ENCODE data around the gene TRAIP. TPM values are rescaled to one million over a fixed set of nuclear protein-coding genes. Genes with fewer than 3 reads are reported as not detected.

Gene TRAIP
- total RNA-seq, 1 donor from 2014 or later = 6.4 TPM

- no peak for TF ChIP-seq CTCF (IDR thresholded peaks at IDR 0.05)
- ChIA-PET CTCF (no interaction called here), POLR2A (no interaction called here)
- H3K27ac Mint-ChIP-seq = no peak overlapping the region
- no peaks in the 10 kb centered on the region for H3K36me3 Mint-ChIP-seq (ENCODE audit: low read depth)
- DNase-seq (no peak), ATAC-seq (ENCODE audit: low read depth) (no peak)
- H3K9me3 Mint-ChIP-seq = no peaks in the 10 kb centered on the region
- H3K4me1 Mint-ChIP-seq = peaks cover 4% of the 10 kb centered on the region
- H3K4me3 Mint-ChIP-seq = no peak overlapping the region
- H3K27me3 Mint-ChIP-seq = peaks cover 9% of the 10 kb centered on the region
- intact Hi-C loops (cut with micrococcal nuclease) = no loop called here
Measured at GRCh38 chr3:49873623-49874022, 17.3 kb upstream of the TRAIP start.

- H3K4me3 Mint-ChIP-seq = no peak overlapping the region
- DNase-seq (no peak), ATAC-seq (ENCODE audit: low read depth) (peak; percentile 43)
- H3K4me1 Mint-ChIP-seq = peaks cover 4% of the 10 kb centered on the region
- ChIA-PET CTCF (no interaction called here), POLR2A (no interaction called here)
- TF ChIP-seq CTCF (IDR thresholded peaks at IDR 0.05) = no peak
- H3K27ac Mint-ChIP-seq = no peak overlapping the region
- H3K27me3 Mint-ChIP-seq = peaks cover 17% of the 10 kb centered on the region
- H3K9me3 Mint-ChIP-seq = no peaks in the 10 kb centered on the region
- intact Hi-C loops (cut with micrococcal nuclease) = no loop called here
- no peaks in the 10 kb centered on the region for H3K36me3 Mint-ChIP-seq (ENCODE audit: low read depth)
Measured at GRCh38 chr3:49872801-49873281, 16.5 kb upstream of the TRAIP start.

- intact Hi-C loops (cut with micrococcal nuclease) = no loop called here
- CTCF ChIA-PET = no interaction called here
- H3K27ac Mint-ChIP-seq = no peak overlapping the region
- peaks cover 25% of the 10 kb centered on the region for H3K27me3 Mint-ChIP-seq
- no peak for TF ChIP-seq CTCF (IDR thresholded peaks at IDR 0.05)
- no peaks in the 10 kb centered on the region for H3K9me3 Mint-ChIP-seq
- ATAC-seq (ENCODE audit: low read depth) = no peak
- POLR2A ChIA-PET = no interaction called here
- H3K4me1 Mint-ChIP-seq = peaks cover 4% of the 10 kb centered on the region
- no peaks in the 10 kb centered on the region for H3K36me3 Mint-ChIP-seq (ENCODE audit: low read depth)
- no peak overlapping the region for H3K4me3 Mint-ChIP-seq
- DNase-seq = no peak
Measured at GRCh38 chr3:49871531-49872153, 15.3 kb upstream of the TRAIP start.

- intact Hi-C loops (cut with micrococcal nuclease) = no loop called here
- CTCF ChIA-PET = interaction anchor here (0.6 kb wide), 1 partner anchor 37 kb away, joined by 4 read pairs; no protein-coding TSS in a partner anchor
Measured at GRCh38 chr3:49869525-49870126, 13.3 kb upstream of the TRAIP start, which contains the start of gene CAMKV. TSS of gene CAMKV (minus strand) at chr3:49869906. CDS start at chr3:49862388, 7,518 bp downstream.

More at GRCh38 chr3:49869525-49870126, 13.3 kb upstream of the TRAIP start, which contains the start of gene CAMKV:
- DNase-seq = peak; percentile 22
- no peak within 1 kb of the TSS for H3K27ac Mint-ChIP-seq
- peaks cover 29% of the 10 kb centered on the region for H3K27me3 Mint-ChIP-seq
- TF ChIP-seq CTCF (IDR thresholded peaks at IDR 0.05) = no peak
- H3K36me3 Mint-ChIP-seq (ENCODE audit: low read depth) = no peaks in the 10 kb centered on the region
- peak; percentile 64 for ATAC-seq (ENCODE audit: low read depth)
- peak within 1 kb of the TSS; percentile 52 for H3K4me3 Mint-ChIP-seq
- POLR2A ChIA-PET = no interaction called here
- H3K4me1 Mint-ChIP-seq = peaks cover 4% of the 10 kb centered on the region
- no peaks in the 10 kb centered on the region for H3K9me3 Mint-ChIP-seq

Data from activated B cell treated with CpG ODN at 0.5 μM for 24 hours (primary cell).